ENCODE results near the gene CHD5. TPM values are rescaled to one million over a fixed set of nuclear protein-coding genes. Genes with fewer than 3 reads are reported as not detected.

CHD5 gene
- polyA plus RNA-seq, 5 donors, result 0.07 to 0.31 (median 0.21) TPM

DNA sequence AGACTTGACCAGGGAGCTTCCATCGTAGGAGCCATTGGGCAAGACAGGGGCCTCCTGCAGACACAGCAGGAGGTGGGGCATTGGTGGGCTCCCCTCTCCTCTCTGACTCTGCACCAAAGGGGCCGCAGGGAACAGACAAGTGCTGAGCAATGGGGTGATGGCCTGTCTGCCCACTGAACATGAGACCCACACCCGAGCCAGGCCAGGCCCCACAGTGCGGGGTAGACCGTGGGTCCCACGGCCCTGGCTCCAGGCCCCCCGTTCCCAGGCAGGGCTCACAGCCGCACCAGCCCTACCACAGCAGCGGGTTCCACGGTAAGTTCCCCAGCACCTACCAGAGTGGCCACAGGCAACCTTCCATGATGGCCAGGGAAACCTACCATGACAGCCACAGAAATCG, 45.9 kb downstream of the CHD5 start:
- DNase-seq, result no peak

DNA sequence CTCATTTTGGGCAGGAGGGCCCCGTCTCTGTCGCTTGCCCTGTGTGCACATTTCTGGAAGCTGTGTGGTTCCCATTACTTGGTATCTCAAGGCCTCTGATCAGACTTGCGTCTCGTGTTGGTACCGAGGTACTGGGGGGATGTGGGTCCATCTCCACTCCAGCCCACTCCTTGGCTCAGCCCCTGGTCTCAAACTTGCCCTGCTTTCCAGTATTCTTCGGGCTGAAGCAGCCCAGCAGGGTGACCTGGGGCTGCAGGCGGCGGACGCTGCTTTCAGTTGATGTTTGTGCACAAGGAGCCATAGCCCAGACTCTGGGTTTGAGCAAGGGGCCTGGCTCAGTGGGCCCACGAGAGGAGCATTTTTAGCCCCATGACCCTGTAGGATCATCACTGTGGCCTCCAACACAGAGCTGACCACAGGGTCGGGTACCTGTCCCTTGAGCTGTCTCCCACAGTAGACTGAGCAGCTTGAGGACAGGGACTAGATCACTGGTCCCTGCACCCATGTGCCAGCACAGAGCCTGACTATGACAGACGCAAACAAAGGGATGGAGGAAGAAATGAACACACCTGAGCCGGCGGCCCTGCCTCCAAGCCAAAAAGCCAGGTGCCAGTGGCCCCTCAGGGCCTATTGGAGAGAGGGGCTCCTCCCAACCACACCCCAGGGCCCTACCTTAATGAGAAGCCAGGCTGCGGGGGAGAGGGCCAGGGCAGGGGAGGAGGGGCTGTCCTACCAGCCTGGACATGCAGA, 46.8 kb downstream of the CHD5 start:
- no peak for DNase-seq

DNA sequence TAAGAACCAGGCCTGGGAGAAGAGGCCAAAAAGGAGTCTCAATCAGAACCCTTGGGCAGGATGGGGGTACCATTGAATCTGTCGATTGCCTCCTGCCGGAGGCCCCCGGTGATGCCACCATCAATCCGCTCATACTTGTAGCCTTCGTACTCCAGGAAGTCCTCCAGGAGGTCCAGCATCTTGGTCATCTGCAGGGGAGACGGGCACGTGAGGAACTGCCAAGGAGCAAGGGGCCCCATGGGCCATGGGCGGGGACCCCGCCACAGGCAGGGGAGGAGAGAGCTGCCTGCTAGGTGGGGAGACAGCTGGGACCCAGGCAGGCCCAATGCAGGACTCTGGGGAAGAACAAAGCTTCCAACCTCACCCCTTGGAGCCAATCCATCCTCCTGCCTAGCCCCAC, 48.6 kb downstream of the CHD5 start:
- DNase-seq, result no peak

DNA sequence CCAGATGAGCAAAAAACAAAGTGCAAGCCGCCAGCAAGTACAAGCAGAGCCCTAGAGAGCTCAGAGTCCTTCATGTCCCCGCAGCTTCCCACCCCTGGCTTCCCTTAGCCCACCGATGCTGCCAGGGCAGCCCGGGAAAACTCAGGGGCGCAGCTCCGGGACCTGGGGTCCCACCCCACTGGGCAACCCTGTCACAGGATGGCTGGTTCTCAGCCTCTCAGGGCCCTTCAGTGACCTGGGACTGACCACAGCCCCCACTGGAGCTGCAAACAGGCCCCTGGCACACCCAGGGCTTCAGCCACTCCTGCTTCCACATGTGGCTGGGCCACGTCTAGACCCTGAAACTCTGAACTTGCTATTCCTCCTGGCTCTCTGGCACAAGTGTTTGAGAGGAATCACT, 49.5 kb downstream of the CHD5 start:
- DNase-seq, result no peak

DNA sequence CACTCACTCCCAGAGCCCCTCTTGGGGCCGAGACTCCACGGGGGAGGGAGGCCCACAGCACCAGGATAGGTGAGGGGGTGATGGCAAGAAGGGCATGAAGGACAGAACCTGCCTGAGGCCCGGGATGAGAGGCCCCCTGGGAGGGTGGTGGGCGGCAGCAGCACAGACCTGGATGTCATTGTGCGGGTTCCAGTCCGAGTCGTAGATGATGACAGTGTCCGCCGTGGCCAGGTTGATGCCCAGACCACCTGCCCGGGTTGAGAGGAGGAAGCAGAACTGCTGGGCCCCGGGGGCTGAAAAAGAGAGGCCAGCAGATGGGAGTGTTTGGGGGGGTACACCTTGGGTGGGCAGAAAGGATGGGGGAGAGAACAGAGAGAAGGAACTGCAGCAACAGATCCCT, 50.1 kb downstream of the CHD5 start:
- DNase-seq, result no peak

DNA sequence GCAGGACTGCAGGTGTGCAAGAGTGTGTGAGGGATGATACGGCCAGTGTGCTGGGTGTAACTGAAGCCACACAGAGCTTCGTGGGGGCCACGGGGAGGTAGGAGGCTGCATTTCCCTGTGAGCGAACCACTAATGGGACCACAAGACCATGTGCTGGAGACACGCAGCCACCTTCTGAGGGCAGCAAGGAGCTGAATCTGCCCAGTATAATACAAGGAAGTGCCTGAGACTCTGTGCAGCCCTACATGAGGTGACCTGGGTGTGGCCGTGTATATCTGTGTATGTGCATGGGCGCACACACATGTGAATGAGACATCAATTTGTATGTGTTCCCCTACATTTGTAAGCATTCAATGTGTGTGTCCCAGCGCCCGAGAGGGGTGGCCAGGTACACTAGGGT, 50.8 kb downstream of the CHD5 start:
- no peak for DNase-seq

DNA sequence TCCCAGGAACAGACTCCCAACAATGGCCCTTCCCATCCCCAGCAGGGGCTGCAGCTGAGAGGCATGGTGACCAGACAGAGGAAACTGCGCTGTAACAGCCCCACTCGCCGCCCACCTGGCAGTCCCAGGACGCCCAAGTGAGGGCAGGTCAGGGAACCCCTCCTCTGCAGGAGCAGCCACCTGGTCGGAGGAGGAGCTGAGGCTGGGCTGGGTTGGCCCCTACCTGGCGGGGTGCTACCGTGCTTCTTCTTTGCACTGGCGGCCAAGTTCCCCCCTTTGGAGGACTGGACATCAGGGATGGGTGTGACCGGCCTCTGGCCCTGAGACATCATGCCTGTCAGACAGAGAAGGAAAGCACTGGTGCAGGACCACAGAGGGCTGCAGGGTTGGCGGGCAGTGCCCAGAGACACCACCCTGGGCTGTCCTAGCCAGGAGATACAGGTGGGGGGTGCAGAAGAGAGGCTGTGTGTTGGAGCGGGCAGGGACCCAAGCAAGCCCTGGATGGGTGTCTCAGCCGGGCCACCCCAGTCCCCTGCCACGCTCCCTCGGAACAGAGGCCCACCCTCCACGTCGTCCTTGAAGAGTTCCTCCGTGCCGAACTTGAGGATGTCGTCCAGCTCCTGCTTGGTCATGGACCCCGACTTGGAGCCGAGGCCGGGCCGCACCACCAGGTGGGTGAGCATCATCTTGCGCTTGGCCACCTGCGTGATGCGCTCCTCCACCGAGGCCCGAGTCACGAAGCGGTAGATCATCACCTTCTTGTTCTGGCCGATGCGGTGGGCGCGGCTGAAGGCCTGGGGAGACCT, 51.6 kb downstream of the CHD5 start:
- DNase-seq, result no peak

DNA sequence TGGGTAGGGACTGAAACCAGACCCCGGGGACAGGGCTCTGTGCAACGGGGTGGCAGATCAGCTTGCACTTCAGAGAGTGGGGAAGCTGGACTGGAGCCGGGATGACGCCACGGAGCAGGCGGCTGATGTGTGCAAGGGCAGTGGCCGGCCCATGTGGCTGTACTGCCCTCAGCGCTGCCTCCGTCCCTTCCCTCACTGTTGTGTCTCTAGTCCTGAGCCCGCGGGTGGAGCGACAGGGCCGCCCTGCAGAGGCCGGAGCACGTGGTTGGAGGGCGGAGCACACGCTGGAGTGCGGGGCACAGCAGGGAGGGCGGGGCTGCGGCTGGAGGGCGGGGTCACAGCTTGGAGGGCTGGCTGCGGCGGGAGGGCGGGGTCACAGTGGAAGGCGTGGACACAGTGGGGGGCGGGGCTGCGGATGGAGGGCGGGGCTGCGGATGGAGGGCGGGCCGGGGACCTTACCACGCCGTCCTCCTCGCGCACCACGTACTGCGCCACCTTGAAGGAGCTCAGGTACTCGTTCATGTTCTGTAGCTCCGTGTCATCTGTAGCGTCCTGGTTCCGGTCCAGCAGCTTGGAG, 52.4 kb downstream of the CHD5 start:
- DNase-seq, result peak; percentile 10 to 23

DNA sequence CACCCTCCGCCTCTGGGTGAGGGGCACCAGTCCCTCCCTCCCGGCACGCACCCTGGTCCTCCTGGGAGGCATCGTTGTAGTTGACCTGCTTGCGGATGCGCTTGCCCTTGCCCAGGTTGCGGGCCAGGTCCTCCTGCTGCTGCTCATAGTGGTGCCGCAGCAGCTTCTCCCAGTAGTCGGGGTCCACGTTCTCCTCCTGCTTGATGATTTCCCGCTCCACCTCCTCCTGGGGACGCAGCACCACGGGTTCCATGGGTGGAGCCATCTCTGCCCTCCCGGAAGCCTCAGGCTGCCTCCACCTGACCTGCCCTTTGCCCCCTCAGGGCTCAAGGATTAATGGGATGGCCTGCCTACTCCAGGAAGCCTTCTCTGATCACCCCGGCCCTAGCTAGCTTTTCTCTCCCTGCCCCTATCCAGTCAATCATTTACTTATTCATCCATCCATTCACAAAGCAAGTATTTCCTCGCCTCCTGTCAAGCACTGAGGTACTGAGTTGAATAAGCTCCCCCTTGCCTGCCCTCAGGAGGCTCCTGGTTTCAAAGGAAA, 53.5 kb downstream of the CHD5 start:
- no peak for DNase-seq

DNA sequence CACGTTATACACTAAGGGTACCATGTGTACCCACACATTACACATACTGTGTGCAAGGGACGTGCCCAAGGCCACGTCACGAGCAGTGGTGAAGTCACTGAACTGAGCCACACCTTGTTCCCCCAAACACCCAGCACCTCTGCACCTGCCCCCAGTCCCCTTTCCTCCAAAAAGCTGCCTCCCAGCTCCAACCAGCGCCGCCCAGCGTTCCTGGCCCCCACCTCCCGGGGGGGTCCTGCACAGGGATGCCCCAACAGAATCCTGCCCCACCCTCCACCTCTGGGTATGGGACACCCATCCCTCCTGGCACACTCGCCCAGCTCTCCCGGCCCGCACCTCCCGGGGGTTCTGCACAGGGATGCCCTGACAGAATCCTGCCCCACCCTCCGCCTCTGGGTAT, 54.1 kb downstream of the CHD5 start:
- DNase-seq, result no peak

DNA sequence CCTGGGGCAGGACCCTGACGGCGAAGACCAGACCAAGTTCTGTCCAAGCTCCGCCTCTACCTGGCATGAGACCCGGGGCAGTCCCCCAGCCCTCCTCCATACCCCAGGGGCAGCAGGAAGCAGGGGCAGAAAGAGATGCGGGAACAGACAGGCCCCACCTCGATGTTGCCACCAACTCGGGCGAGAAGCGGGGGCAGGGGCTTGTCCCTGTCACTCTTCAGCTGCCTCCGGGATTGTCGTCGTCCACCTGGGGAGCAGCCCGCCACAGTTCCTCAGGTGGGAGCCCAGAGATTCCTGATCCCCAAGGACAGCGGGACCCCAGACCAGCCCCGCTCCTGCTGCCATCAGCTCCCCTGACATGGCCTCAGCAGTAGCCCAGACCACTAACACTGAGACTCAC, 54.8 kb downstream of the CHD5 start:
- DNase-seq, result no peak

DNA sequence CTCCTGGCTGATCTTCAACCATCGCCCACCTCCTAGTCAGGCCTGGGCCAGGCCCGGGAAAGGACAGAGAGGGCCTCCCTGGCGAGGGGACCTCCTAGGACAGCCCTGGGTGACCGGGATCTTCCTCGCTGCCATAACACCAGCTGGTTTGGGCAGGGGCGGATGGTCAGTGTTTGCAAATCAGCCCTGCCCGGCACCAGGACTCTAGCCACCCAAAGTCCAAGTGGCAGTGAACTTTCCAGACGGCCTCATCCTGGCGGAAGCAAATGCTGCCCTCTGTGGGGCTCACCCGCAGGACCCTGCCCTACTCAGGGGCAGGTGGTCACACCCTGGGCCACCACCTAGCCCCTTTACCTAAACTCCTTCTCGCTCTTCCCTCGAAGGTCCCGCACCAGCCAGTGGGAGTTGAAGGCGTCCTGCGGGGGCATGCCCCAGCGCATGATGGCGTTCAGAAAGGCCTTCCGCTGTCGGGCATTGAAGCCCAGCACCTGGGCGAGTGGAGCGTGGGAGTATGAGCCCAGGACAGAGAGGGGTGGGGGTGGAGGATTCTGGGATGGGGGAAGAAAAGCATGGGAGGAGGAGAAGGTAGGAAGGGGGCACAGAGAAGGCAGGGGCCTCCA, 55.3 kb downstream of the CHD5 start:
- DNase-seq, result no peak

DNA sequence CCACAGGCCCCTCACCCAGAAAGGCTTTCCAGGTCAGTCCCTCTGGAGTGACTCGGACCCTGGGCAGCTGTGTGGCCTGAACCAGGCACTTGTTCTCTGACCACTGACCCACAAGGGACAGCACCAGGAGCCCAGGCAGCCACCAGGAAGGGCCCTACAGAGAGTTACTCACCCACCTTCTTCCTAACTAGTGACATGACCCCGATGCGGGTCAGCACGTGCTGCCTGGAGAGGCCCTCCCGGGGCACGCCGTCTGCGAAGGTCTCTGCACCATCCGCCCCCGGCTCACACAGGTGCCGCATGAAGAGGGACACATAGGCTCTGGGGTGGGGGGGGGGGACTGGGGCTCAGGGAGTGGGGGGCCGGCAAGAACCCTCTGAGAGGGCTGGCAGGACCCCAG, 55.8 kb downstream of the CHD5 start:
- DNase-seq, result no peak

DNA sequence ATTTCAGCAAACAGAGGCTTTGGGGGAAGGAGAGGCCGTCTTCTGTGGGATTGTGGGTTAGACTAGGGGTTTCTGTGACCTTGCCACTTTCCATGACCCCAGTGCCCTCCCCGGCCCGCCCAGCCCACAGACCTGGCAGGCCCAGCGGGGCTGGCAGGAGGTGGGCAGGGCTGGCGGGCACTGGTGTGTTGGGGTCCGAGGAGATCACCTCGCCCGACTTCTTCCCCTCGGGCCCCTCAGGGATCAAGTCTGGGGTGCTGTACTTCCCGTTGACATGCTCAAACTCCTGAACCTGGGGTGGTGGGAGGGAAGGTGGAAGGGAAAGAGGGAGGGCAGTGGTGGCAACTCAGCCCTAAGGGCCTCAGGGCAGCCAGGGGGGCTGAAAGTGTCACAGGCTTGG, 56.3 kb downstream of the CHD5 start:
- DNase-seq, result no peak

DNA sequence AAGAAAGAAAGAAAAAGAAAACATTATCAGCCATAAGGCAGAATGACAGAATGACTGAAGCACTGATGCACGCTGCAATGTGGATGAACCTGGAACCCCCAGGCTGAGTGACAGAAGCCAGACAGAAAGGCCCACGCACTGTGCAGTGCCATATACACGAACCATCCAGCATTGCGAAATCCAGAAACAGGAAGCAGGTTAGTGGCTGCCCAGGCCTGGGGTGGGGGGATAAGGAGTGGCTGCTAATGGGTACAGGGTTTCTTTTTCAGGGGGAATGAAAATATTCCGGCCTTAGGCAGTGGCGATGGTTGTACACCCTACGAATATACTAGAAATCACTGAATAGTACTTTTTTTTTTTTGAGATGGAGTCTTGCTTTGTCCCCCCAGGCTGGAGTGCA, 57.0 kb downstream of the CHD5 start:
- DNase-seq, result no peak

DNA sequence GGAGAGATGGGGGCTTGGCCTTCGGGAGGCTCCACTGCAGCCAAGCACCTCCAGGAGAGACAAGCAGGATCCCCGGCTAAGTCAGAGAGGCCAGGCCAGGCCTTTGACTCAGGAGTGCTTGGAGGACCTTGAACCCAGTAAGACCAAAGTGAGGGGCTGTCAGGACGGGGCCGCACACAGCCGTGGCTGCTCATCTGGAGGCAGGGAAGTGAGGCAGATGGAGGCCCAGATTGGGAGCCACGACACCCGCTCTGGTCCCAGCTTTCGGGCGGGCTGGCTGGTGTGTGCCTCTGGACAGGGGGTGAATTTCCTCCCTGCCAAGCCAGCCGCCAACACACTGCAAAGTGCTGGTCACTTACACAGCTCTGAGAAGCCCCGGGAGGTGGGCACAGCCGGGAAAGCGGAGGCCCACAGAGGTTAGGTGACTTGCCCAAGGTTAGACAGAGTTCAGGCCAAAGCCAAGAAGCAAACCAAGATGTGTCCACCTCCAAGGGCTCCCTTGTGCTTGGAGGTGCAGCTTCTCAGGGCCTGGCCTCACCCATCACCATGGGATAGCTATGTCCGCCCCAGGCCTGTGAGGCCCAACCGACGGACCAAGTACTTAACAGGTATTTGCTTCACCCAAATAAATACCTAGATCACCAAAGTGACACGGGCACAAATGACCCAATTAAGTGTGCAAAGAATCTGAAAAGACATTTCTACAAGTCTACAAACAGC, 58.3 kb downstream of the CHD5 start:
- DNase-seq, result no peak

DNA sequence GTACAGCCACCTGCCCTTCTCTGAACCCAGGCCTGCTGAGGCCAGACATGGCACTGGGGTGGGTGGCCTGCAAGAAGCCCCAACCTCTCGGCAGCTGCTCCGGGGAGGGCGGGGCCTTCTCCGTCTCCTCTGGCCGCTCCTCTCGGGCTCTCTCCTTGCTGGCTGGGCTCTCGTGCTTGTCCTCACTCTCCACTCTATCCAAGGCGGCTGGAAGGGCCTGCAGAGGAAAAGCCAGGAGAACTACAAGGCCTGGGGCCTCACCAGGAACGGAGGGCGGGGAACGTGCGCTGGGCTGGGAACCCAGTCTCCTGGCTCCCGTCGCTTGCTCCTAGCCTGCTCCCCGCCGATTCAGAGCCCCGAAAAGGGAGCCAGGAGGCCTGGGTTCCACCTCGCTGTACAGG, 59.1 kb downstream of the CHD5 start:
- DNase-seq, result no peak

DNA sequence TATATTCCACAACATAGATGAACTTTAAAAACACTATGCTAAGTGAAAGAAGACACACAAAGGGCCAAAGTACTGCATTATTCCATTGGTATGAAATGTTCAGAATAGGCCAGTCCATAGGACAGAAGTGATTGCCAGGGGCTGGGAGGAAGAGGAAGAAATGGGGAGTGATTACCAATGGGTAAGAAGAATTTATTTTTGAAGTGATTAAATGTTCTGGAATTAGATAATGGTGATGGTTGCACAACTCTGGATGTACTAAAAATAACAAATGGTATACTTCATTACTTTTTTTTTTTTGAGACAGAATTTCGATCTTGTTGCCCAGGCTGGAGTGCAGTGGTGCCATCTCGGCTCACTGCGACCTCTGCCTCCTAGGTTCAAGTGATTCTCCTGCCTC, 61.7 kb downstream of the CHD5 start:
- no peak for DNase-seq

DNA sequence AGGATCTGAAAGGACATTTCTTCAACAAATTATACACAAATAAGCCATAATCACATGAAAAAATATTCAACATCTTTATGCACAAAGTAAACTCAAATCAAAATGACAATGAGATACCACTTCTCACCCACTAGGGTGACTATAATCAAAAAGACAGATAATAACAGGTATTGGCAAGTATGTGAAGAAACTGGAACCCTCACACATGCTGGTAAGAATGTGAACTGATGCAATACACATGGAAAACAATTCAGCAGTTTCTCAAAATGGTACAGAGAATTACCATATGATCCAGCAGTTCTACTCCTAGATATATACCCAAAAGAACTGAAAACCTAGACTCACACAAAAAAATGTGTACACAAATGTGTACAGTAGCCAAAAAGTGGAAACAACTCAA, 62.5 kb downstream of the CHD5 start:
- no peak for DNase-seq

DNA sequence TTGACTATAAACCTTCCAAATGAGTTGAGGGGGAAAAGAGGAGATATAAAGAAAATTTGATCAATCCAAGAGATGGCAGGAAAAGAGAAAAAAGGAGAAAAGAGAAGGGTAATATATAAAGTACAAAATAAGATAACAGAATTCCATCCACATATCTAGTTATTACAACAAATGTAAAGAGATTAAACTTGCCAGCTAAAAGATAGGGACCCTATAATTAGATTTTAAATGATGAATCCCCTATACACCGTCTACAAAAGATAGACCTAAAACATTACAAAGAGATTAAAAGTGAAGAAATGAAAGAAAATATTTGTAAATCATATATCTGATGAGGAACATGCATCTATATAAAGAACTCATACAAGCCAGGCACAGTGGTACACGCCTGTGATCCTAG, 63.1 kb downstream of the CHD5 start:
- no peak for DNase-seq

DNA sequence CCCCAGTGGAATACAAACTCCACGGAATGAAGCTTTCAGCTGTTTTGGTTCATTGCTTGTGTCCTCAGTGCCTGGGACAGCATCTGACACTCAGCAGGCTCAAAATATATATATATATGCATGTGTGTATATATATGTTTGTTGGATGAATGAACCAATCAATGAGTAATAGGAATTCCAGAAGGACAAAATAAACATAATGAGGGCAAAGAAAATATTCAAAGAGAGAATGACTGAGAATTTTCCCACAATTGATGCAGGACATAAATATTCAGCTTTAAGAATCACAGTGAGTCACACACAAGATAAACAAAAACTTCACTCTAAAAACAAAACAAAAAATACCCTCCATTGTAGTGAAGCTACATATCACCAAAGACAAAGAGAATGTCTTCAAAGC, 64.0 kb downstream of the CHD5 start:
- DNase-seq, result no peak

DNA sequence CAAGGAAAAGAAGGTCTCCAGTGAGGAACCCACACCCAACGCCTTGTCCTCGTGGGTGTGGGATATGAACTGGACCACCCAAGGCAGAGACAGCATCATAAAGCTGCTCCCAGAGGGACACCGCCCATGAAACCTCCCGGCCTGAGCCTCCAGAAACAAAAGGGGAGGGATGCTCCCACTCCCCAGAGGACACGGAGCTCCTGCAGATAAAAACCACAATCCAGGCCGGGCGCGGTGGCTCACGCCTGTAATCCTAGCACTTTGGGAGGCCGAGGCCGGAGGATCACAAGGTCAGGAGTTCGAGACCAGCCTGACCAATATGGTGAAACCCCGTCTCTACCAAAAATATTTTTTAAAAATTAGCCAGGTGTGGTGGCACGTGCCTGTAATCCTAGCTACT, 66.4 kb downstream of the CHD5 start:
- DNase-seq, result no peak
